ENCODE measurements around the gene CLN3.
"Not testable (repeated sequence)": the region's sequence is repeated elsewhere in the genome, so short reads cannot be mapped to it uniquely, and the experiment has no call there.

Gene CLN3

DNA sequence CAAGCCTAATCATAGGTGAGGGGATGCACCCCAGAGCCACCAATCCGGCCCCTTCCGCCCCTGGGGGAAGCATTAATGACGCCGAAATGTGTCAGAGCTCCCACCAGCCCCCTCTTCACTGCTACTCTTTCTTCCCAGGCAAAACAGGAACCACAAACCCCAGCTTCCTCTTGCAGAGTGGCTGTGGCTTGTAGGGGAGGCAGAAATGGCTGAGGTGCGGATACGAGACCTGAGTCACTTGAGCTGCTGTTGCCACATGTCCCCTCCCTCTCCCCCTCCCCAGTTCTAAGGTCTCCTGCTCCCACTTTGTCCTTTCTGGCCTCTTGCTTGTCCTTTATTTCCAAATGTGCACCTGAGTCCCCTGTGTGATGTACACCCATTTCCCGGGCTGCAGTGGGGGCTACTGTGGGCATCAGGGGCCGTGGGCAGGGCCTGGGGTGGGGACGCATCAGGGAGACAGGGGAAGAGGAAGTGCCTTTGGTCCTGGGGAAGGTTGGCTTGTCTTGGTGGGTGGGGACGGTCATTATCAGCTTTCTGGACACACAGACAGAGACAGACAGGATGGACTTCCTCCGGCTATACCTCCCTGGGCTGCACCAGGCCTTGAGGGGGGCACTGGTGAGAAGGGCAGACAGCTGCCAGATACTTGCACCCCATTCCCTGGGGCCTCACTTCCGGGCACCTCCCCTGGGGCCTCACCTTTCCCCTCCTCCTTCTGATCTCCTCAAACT lies 2.4 kb upstream of the CLN3 start, which contains the start of gene APOBR:
Gene APOBR, plus strand, starts transcription at position 523 of the 731 bp plus-strand sequence. Its CDS starts 39 bp downstream, at position 562.
- DNase-seq (ENCODE audit: low read depth in 2 of 2) = no peak

- no peak for DNase-seq (ENCODE audit: low read depth in 2 of 2)
Observed at GRCh38 chr16:28492511-28492910, 637 bp upstream of the CLN3 start.

DNA sequence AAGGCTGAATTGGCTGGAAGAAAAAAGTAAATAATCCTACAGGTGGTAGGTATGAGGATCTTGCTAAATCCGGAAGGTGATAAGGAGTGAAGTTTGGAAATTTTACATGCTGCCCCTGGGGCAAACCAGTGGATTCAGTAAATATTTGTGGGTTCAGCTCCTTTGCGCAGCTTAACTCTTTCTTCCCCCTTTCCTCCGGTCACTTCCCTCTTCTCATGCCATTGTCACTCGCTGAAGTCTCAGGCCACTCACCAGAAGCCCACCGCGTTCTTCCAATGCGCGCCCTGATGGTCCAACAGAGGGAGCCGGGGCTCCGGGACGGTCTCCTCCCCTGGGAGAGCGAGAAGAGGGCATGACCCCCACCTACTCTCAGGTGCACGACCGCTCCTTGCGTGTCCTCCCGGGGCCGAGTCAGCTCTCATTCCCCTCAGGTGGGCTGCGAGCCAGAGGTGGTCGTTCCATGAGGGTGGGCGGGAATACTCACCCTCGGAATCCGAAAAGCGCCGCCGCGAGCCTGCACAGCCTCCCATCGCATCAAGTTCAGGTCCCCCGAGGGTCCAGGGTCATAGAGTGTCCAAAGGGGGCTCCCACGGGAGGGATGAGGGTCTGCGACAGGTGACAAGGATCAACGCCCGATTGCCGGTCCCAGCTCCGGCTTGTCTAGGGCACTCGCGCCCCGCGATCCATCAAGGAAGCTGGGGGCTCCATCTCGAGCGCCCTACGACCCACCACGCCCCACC lies 474 bp downstream of the CLN3 start:
- no peak for DNase-seq (ENCODE audit: low read depth in 2 of 2)

- DNase-seq (ENCODE audit: low read depth in 2 of 2) = no peak
Observed at GRCh38 chr16:28486266-28486665, 5.6 kb downstream of the CLN3 start.

DNA sequence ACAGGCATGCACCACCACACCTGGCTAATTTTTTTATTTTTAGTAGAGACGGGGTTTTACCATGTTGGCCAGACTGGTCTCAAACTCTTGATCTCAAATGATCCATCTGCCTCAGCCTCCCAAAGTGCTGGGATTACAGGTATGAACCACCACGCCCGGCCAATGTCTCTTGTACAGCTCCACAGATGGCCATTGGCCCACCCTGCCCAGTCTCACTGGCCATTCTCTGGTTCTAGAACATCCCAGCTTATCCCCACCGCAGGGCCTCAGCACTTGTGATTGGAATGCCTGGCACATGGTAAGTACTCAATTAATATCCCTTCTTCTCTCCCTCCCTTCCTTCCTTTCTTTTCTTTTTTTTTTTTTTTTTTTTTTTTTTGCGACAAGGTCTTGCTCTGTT lies 8.5 kb downstream of the CLN3 start:
- DNase-seq (ENCODE audit: low read depth in 2 of 2) = not testable (repeated sequence)

DNA sequence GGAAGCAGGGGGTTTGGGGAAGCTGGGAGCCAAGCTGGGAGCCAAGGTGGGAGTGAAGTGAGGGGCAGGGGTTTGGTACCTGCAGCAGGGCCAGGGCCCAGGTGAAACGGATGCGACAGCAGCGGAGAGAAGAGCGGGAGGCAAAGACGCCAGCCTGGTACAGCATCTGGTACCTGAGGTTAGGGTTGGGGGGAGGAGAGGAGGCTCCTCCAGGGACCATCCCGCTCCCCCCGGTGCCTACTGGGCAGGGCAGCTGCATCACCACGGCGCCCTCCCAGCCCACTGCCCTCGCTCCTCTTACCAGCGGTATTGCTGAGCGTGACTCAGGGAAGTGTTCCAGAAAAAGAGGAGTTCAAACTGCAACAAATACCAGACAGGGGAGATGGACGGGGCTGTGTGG lies 9.8 kb downstream of the CLN3 start:
- no peak for DNase-seq (ENCODE audit: low read depth in 2 of 2)

DNA sequence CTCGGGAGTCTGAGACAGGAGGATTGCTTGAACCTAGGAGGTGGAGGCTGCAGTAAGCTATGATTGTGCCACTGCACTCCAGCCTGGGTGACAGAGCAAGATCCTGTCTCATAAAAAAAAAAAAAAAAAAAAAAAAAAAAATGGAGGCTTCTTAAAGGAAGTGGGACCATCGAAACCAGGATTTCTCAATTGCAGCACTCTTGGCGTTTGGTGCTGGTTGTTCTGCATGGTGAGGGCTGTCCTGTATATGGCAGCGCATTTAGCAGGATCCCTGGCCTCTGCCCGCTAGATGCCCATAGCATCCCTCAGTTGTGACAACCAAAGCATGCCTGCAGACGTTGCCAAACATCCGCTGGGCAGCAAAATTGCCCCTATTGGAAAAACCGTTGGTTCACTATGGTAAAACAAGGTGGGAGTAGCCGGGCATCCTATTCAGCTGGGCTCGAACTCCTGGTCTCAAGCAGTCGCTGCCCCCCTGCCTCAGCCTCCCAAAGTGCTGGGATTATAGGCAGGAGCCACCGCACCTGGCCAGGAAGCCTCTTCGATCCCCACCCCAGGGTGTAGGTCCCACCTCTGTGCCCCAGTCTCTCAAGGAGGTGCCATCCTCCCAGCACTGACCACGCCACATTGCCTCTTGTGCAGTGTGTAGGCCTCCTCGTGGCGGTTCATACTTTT lies 13.2 kb downstream of the CLN3 start:
- DNase-seq (ENCODE audit: low read depth in 2 of 2) = no peak

GRCh38 chr16:28477311-28477920 lies 14.5 kb downstream of the CLN3 start:
- DNase-seq (ENCODE audit: low read depth in 2 of 2) = no peak

- no peak for DNase-seq (ENCODE audit: low read depth in 2 of 2)
Observed at GRCh38 chr16:28475221-28475620, 16.7 kb downstream of the CLN3 start.

GRCh38 chr16:28473714-28474265 lies 18.1 kb downstream of the CLN3 start:
- DNase-seq (ENCODE audit: low read depth in 2 of 2) = no peak

DNA sequence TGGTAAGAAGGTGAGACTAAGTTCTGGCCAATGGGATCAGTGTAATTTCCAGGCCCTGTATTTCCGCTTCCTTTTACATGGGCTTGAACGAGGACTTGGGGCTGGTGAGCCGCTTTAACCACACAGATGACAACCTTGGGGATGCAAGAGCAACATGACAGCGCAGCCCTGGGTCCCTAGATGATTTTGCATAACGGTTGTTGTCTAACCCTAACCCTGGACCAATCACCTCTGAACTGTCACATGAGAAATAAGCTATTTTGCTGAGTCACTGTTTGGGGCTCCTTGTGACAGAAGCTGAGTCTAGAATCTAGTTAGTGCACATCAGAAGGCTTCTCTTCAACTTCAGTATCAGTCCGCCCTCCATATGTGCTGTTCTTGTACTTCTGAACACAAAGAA lies 44.8 kb downstream of the CLN3 start:
- DNase-seq (ENCODE audit: low read depth in 2 of 2) = not testable (repeated sequence)

DNA sequence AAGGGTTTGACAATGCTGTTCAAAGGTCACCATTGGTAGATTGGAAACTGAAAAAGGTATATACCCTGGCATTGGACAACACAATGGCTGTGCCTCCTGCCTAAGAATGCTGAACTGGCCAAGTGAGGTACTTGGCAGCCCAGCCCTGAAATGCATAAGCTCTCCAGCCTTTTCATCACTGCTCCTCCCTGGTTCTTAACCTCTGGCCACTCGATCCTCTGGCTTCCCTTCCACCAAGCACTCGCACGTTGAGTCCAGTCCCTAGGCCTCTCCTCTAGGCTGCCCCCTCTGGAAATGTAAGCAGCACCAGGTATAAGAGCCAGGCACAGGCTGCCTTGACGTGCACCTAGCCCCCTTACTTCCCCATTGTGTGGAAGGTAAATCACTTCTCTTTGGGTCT lies 45.5 kb downstream of the CLN3 start:
- not testable (repeated sequence) for DNase-seq (ENCODE audit: low read depth in 2 of 2)

- DNase-seq (ENCODE audit: low read depth in 2 of 2) = not testable (repeated sequence)
Observed at GRCh38 chr16:28443943-28444342, 47.9 kb downstream of the CLN3 start.

- DNase-seq (ENCODE audit: low read depth in 2 of 2) = not testable (repeated sequence)
Observed at GRCh38 chr16:28438899-28439298, 53.0 kb downstream of the CLN3 start.

DNA sequence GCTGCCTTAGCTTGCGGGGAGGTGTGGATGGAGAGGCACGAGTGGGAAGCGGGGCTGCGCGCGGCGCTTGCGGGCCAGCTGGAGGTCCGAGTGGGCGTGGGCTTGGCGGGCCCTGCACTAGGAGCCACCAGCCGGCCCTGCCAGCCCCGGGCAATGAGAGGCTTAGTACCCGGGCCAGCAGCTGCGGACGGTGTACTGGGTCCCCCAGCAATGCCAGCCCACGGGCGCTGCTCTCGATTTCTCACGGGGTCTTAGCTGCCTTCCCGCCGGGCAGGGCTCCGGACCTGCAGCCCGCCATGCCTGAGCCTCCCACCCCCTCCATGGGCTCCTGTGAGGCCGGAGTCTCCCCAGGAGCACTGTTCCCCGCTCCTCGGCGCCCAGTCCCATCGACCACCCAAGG lies 56.5 kb downstream of the CLN3 start:
- not testable (repeated sequence) for DNase-seq (ENCODE audit: low read depth in 2 of 2)

Measured in fibroblast of skin of left quadriceps (primary cell).